COLO668 (cell line): ENCODE measurements around the gene CCDC88C.
"Not testable (repeated sequence)": the region's sequence is repeated elsewhere in the genome, so short reads cannot be mapped to it uniquely, and the experiment has no call there.

Experiments
- DNase-seq: peaks from one replicate; lab custom pipeline; 2025; ENCODE audit not compliant: unreplicated experiment; lab: John Stamatoyannopoulos, UW

The CCDC88C gene

GRCh38 chr14:91255026-91255695 lies 162.5 kb downstream of the CCDC88C start:
- DNase-seq = no peak

GRCh38 chr14:91254461-91254860 lies 163.2 kb downstream of the CCDC88C start:
- no peak for DNase-seq

- no peak for DNase-seq
These were observed 163.8 kb downstream of the CCDC88C start for GRCh38 chr14:91253795-91254323.

- DNase-seq = peak; percentile 72
These were observed 164.5 kb downstream of the CCDC88C start for GRCh38 chr14:91252871-91253794.

DNA sequence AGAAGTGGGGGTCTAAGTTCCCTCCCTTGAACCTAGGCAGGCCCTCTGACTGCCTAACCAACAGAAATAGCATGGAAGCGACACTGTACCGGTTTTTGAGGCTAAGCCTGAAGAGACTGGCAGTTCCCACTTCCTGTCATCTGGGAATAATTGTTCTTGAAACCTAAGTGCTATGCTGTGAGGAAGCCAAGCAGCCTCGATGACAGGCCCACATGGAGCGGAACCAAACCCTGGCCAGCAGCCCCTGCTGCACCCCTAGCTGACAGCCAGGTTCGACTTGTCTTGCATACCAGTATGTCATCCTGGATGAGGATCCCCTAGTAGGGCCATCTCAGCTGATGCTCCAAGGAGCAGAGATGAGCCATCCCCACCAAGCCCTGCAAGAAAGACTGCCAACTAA lies 166.7 kb downstream of the CCDC88C start:
- DNase-seq = no peak

DNA sequence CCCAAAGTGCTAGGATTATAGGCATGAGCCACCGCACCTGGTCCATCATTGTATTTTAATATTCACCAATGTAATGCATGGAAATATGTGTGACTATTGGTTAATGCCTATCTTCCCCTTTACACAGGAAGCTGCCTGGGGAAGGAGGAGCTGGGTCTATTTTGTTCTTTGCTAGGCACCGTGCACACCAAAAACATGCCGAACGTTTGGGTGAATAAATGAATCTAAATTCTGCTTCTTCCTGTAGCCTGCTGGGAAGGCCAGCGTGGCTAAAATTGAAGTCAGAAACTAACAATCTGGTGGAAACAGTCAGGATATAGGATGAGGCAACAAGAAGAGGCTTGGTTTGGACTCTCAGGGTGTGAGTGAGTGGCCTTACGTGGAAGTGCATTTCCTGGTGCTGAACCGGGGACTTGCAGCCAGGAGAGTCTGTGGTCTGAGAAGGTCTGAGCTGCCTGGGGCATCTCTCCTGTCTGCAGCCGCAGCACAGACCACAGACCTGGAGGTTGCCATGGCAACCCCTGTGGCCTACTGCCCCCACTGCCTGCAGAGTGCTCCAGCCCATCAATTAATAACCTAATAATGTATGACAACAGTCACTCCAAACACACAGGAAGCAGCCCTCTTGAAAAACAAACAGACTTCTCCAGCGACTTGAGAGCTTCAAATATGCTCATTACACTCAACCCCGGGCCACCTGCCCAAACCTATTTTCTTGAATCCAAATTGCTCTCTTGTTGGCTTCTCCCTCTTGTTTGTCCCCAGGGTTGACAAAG lies 167.6 kb downstream of the CCDC88C start:
- DNase-seq = peak; percentile 79

GRCh38 chr14:91246051-91246852 lies 171.4 kb downstream of the CCDC88C start:
- peak; percentile 58 for DNase-seq

- DNase-seq = not testable (repeated sequence)
These were observed 172.0 kb downstream of the CCDC88C start for GRCh38 chr14:91245616-91246015.

- DNase-seq = no peak
These were observed 172.6 kb downstream of the CCDC88C start for GRCh38 chr14:91245029-91245428.

- peak; percentile 58 for DNase-seq
These were observed 173.1 kb downstream of the CCDC88C start, which contains the start of gene GPR68 for GRCh38 chr14:91244501-91244901. Gene GPR68 (minus strand): TSS chr14:91244704. CDS start chr14:91235050, 9,654 bp downstream.

DNA sequence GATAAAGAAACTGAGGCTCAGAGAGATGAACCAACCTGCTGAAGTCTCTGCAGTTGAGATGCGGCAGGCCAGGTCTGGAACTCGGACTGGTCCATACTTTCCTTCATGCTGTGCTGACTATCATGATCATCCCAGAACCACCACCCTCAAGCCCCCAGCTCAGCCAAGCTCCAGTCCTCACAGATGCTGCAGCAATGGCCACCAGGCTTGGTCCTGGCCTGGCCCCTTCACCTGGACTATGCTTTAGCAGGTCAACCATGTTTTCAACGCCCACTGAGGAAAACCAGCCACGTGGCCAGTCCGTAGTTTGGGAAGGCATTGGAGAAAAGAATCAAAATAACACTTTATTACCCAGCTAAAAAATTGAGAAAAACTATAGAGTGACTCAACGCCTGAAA lies 174.5 kb downstream of the CCDC88C start:
- no peak for DNase-seq

GRCh38 chr14:91242635-91243034 lies 175.0 kb downstream of the CCDC88C start:
- no peak for DNase-seq

DNA sequence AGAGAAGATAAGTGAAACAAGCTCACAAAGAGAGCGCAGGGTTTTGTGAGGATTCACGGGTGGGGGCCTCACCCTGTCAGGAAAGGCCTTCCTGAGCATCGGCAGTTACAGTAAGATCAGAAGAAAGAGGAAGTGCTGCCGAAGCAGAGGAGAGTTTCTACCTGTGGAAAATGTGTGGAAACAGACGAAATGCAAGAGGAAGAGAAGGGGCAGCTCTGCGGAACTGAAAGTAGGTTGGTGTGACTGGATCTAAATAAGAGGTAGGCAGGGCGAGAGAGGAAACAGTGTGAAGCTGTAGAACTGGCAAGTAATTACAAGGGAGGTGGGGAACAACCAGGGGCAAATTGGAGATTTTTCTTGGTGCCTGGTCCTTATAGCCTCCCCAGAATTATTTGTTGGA lies 175.8 kb downstream of the CCDC88C start:
- no peak for DNase-seq

GRCh38 chr14:91238661-91239060 lies 179.0 kb downstream of the CCDC88C start:
- no peak for DNase-seq

DNA sequence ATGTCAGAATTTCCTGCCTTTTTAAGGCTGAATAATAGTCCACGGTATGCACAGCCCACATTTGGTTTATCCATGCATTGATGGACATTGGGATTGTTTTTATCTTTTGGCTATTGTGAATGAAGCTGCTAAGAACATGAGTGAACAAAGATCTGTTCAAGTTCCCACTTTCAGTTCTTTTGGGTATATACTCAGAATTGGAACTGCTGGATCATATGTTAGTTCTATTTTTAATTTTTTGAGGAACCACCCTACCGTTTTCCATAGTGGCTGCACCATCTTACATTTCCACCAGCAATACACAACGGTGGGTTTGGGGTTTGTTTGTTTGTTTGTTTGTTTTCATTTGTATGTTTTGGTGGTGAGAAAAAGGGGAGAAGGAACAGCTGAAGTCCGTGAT lies 179.5 kb downstream of the CCDC88C start:
- no peak for DNase-seq

- no peak for DNase-seq
These were observed 180.4 kb downstream of the CCDC88C start for GRCh38 chr14:91237219-91237618.

GRCh38 chr14:91235841-91236240 lies 181.8 kb downstream of the CCDC88C start:
- no peak for DNase-seq

GRCh38 chr14:91234791-91235114 lies 182.9 kb downstream of the CCDC88C start:
- DNase-seq = no peak

- DNase-seq = no peak
These were observed 183.5 kb downstream of the CCDC88C start for GRCh38 chr14:91233936-91234790.
